Activated B cell treated with CpG ODN at 0.5 μM for 24 hours (primary cell): ENCODE data around the gene MTX1. TPM values are rescaled to one million over a fixed set of nuclear protein-coding genes. Genes with fewer than 3 reads are reported as not detected.
"Not testable (repeated sequence)": the region's sequence is repeated elsewhere in the genome, so short reads cannot be mapped to it uniquely, and the experiment has no call there.

Experiments used
- ATAC-seq: fragments of 200-7000 bp; cut with Tn5 transposase; one replicate; pipeline ENCODE4 v1.10.0; 2021; ENCODE audit warnings: low read depth, mild to moderate bottlenecking, moderate library complexity
- CTCF ChIA-PET: fragments of 350-600 bp; sonication (Branson Sonifier 250); formaldehyde crosslinking; loops from one replicate; lab custom pipeline; 2021; ENCODE audit warnings: antibody characterized with exemption; lab: Charles Lee
- POLR2A ChIA-PET: fragments of 350-600 bp; sonication (Branson Sonifier 250); formaldehyde crosslinking; loops from one replicate; lab custom pipeline; 2021; ENCODE audit warnings: antibody characterized with exemption; lab: Charles Lee
- DNase-seq: peaks from one replicate; pipeline ENCODE4 v3.0.0; 2022
- H3K27ac Mint-ChIP-seq: one replicate; pipeline ENCODE4 v1.8.0; 2020; ENCODE audit warnings: mixed read lengths
- H3K27me3 Mint-ChIP-seq: one replicate; pipeline ENCODE4 v1.8.0; 2021; ENCODE audit warnings: mixed read lengths
- H3K36me3 Mint-ChIP-seq: one replicate; pipeline ENCODE4 v1.8.0; 2021; ENCODE audit warnings: low read depth, mixed read lengths
- H3K4me1 Mint-ChIP-seq: one replicate; pipeline ENCODE4 v1.8.0; 2021; ENCODE audit warnings: mixed read lengths
- H3K4me3 Mint-ChIP-seq: one replicate; pipeline ENCODE4 v1.8.0; 2020; ENCODE audit warnings: mild to moderate bottlenecking, mixed read lengths
- H3K9me3 Mint-ChIP-seq: one replicate; pipeline ENCODE4 v1.8.0; 2020; ENCODE audit warnings: mixed read lengths
- intact Hi-C: fragments of 100-400 bp; cut with micrococcal nuclease; formaldehyde crosslinking; loops from one replicate; pipeline ENCODE4 v1.15.1; 2024
- total RNA-seq: library from RNA; stranded (reverse); gene quantifications from 2 replicates; pipeline ENCODE4 v1.2.3, GENCODE V29; 2022
- TF ChIP-seq, protein P1 (sequence below): fragments of 200-600 bp; IDR thresholded peaks from one replicate; pipeline ENCODE4 v1.8.0; 2022; ENCODE audit warnings: antibody characterized with exemption, mild to moderate bottlenecking

Gene MTX1
- total RNA-seq, 1 donor from 2014 or later = 36.7 TPM

DNA sequence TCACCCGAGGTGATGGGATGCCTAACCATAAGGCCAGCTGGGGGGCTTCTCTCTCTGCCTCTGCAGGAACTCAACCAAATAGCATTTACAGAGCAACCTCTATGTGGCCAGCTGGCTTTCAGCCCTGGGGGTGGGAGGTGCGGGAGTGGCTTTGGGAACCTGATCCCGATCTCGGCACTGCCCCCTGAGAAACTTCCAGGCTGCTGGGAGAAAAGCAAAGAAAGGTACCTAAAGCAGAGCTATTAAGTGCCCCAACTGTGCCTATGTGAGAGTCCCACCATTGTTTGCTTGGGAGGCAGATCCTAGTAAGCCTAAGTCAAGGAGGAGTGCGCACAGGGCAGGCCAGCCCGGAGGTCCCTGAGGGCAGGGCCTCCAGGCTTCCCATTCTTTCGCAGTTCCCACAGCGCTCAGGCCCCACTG is 42.4 kb upstream of the MTX1 start:
- peaks cover 16% of the 10 kb centered on the region for H3K36me3 Mint-ChIP-seq
- TF ChIP-seq, protein P1, sequence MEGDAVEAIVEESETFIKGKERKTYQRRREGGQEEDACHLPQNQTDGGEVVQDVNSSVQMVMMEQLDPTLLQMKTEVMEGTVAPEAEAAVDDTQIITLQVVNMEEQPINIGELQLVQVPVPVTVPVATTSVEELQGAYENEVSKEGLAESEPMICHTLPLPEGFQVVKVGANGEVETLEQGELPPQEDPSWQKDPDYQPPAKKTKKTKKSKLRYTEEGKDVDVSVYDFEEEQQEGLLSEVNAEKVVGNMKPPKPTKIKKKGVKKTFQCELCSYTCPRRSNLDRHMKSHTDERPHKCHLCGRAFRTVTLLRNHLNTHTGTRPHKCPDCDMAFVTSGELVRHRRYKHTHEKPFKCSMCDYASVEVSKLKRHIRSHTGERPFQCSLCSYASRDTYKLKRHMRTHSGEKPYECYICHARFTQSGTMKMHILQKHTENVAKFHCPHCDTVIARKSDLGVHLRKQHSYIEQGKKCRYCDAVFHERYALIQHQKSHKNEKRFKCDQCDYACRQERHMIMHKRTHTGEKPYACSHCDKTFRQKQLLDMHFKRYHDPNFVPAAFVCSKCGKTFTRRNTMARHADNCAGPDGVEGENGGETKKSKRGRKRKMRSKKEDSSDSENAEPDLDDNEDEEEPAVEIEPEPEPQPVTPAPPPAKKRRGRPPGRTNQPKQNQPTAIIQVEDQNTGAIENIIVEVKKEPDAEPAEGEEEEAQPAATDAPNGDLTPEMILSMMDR = no peak
- H3K4me1 Mint-ChIP-seq = peaks cover 18% of the 10 kb centered on the region
- no peak for ATAC-seq
- no peak for DNase-seq
- ChIA-PET POLR2A (interaction anchor here (0.6 to 4.5 kb wide), 9 partner anchors 12 to 103 kb away, joined by 3 to 92 read pairs (median 7); partner anchors contain the start of genes DPM3, EFNA4 and SLC50A1), CTCF (interaction anchor here (0.9 to 6.4 kb wide), 5 partner anchors 30 to 122 kb away, joined by 3 to 145 read pairs (median 19); partner anchors contain the start of gene SLC50A1)
- H3K9me3 Mint-ChIP-seq = no peaks in the 10 kb centered on the region
- intact Hi-C loops = no loop called here
- H3K4me3 Mint-ChIP-seq = no peak overlapping the region
- H3K27ac Mint-ChIP-seq = no peak overlapping the region
- no peaks in the 10 kb centered on the region for H3K27me3 Mint-ChIP-seq

- peak overlapping the region; percentile 80 for H3K4me3 Mint-ChIP-seq
- H3K27me3 Mint-ChIP-seq = no peaks in the 10 kb centered on the region
- CTCF ChIA-PET = interaction anchor here (0.8 to 6.4 kb wide), 16 partner anchors 13 to 123 kb away, joined by 3 to 145 read pairs (median 5); partner anchors contain the start of genes EFNA4 and SLC50A1
- H3K27ac Mint-ChIP-seq = peak overlapping the region; percentile 37
- peaks cover 16% of the 10 kb centered on the region for H3K36me3 Mint-ChIP-seq
- peaks cover 18% of the 10 kb centered on the region for H3K4me1 Mint-ChIP-seq
- ATAC-seq (peak; percentile 8), DNase-seq (no peak)
- H3K9me3 Mint-ChIP-seq = no peaks in the 10 kb centered on the region
- intact Hi-C loops = loop anchor here (1.0 kb wide), 7 partner anchors 16 to 121 kb away; partner anchors contain the start of genes DPM3, EFNA4 and SLC50A1
- TF ChIP-seq, protein P1 = no peak
- POLR2A ChIA-PET = interaction anchor here (0.6 to 4.5 kb wide), 16 partner anchors 12 to 105 kb away, joined by 3 to 92 read pairs (median 6); partner anchors contain the start of genes DPM3, EFNA4 and SLC50A1
Measured at GRCh38 chr1:155166471-155167165, 41.9 kb upstream of the MTX1 start.

DNA sequence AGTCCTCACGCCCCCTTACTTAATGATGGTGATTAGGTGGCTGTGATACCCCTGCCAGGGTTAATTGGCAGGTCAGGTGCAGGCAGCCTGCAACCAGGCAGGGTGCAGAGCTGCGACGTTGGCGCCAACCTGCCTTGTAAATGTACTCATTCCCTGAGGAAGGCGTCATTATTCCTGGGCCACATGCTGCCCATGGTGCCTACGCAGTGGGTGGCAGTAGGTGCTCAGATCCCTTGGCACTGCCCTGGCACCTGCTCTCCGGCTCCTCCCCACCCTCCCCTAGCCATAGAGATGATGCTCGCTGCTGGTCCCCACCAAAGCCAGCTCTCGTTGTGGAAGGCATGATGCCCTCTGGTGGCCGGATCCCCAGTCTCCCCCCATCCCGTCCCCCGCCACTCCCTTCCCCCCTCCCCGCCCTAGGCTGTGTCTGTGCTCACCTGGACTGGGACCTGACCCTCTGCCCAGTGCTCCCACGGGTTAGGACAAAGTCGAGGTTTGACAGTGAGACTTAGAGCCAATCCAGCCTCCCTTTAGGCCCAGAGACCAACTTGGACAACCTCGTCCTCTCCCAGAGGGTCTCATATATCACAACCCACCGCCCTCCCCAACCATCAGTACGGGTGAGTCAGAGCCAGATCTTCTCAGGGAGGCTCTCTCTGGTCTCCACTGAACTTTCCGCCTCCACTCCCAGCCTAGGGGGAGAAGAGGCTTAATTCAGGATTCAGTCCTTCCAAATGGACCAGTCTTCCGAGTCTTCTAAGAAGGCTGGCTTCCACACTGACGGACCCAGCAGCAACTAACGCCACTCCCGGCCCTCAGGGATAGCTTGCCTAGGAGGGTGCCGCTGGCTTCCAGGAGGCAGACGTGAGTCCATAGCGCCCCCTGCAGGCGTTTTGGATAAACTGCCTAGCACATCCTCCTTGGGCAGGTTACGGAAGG is 41.1 kb upstream of the MTX1 start:
- ChIA-PET POLR2A (interaction anchor here (0.5 to 4.5 kb wide), 20 partner anchors 13 to 106 kb away, joined by 3 to 92 read pairs (median 6); partner anchors contain the start of genes DPM3, EFNA4 and SLC50A1), CTCF (interaction anchor here (0.6 to 6.4 kb wide), 28 partner anchors 10 to 603 kb away, joined by 3 to 145 read pairs (median 4); partner anchors contain the start of genes ADAM15, DPM3, EFNA4 and SLC50A1)
- peak; percentile 80 for DNase-seq
- intact Hi-C loops = loop anchor here (1.0 kb wide), 8 partner anchors 17 to 122 kb away; partner anchors contain the start of genes DPM3, EFNA4 and SLC50A1
- Mint-ChIP-seq H3K4me3 (peak overlapping the region; percentile 80), H3K4me1 (peaks cover 25% of the 10 kb centered on the region), H3K36me3 (peaks cover 17% of the 10 kb centered on the region), H3K9me3 (no peaks in the 10 kb centered on the region), H3K27ac (peak overlapping the region; percentile 72), H3K27me3 (no peaks in the 10 kb centered on the region)
- ATAC-seq = peak; percentile 82
- TF ChIP-seq, protein P1 = no peak

GRCh38 chr1:155168105-155168445 is 40.4 kb upstream of the MTX1 start:
- not testable (repeated sequence) for H3K9me3 Mint-ChIP-seq, H3K27me3 Mint-ChIP-seq, DNase-seq, H3K27ac Mint-ChIP-seq, ATAC-seq
- CTCF ChIA-PET = interaction anchor here (0.6 to 6.4 kb wide), 21 partner anchors 14 to 604 kb away, joined by 3 to 145 read pairs (median 4); partner anchors contain the start of genes ADAM15, DPM3 and SLC50A1
- peaks cover 28% of the 10 kb centered on the region for H3K4me1 Mint-ChIP-seq
- H3K4me3 Mint-ChIP-seq = peak overlapping the region; percentile 80
- peaks cover 22% of the 10 kb centered on the region for H3K36me3 Mint-ChIP-seq
- intact Hi-C loops = loop anchor here (1.0 kb wide), 1 partner anchor 56 kb away; no protein-coding TSS in a partner anchor
- POLR2A ChIA-PET = interaction anchor here (1.1 to 4.5 kb wide), 8 partner anchors 18 to 83 kb away, joined by 3 to 92 read pairs (median 6); partner anchors contain the start of gene SLC50A1
